Skin epidermis (tissue), 12 donors: Measurements from ENCODE around the gene CXCL9.
"Not testable (repeated sequence)": the region's sequence is repeated elsewhere in the genome, so short reads cannot be mapped to it uniquely, and the experiment has no call there.

Experiments used
- H3K27ac ChIP-seq, 21 experiments: fragments of 200-600 bp; sonication (generic) in 11 of 21; one replicate each; pipeline ENCODE4 v1.5.0; 2020; ENCODE audit warnings: mild to moderate bottlenecking in 3 of 21, inconsistent platforms in 2 of 21, moderate library complexity in 2 of 21
- H3K4me3 ChIP-seq, 7 experiments: fragments of 200-600 bp; sonication (generic) in 2 of 7; one replicate each; pipeline ENCODE4 v1.5.0; 2020; ENCODE audit warnings: inconsistent platforms in 2 of 7, mild to moderate bottlenecking in 2 of 7, moderate library complexity in 1 of 7

The CXCL9 gene

DNA sequence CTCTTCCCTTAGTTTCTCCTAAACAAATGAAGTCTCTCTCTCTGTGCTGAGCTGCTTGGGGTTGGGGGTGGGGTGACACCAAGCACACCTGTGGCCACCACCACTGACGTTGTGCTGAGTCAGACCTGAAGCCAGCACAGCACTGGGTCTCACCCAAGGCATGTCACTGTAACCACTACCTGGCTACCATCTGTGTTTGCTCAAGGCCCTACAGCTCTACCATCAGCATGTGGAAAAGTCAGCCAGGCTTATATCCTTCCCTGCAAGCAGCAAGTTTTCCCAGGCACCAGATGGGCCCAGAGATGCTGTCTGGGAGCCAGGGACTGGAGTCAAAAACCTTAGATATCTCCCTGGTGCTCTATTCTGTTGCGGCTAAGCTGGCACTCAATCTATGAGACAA, 9.1 kb upstream of the CXCL9 start:
- H3K4me3 ChIP-seq: no peak overlapping the region
- no peak overlapping the region for H3K27ac ChIP-seq

DNA sequence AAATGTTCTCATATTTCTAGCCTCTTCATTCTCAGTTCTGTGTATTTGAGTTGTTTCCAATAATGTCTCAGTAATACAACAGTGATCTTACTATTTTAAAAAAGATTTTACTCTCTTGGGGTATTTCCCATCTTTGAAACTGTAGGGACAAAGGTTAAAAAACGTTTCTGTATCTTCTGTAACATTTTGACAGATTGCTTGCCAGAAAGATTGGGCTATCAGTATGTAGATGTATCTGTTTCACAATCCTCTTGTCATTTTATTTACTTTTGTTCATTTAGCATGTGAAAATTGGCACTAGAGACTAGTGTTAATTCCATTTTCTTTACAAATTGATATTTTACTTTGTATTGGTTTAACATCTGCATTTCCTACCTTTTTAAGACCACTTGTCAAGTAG, 6.2 kb upstream of the CXCL9 start:
- no peak overlapping the region for H3K27ac ChIP-seq

DNA sequence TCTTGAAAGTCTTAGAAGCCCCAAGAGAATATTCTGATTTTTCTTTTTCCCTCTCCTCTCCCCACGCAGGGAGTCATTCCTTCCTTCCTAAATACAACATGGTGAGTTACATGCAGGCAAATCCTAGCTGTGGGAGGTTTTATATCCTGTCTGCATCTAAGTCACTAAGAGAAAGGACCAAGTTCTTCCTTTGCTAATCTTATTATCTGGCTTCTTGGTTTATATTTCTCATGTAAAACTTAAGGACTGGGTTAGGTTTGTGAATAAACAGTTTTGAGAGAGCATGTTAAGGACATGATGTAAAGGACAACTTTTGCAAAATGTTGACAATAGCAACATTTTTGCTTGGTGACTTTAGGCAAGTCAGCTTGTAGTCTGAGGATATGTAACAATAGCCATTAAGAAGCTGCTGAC, 5.1 kb upstream of the CXCL9 start:
- peak overlapping the region in 19 of 21 experiments; percentile 4 to 85 (median 70) for H3K27ac ChIP-seq
- H3K4me3 ChIP-seq: no peak overlapping the region

More for the DNA sequence above, 6.2 kb upstream of the CXCL9 start:
- no peak overlapping the region for H3K4me3 ChIP-seq

DNA sequence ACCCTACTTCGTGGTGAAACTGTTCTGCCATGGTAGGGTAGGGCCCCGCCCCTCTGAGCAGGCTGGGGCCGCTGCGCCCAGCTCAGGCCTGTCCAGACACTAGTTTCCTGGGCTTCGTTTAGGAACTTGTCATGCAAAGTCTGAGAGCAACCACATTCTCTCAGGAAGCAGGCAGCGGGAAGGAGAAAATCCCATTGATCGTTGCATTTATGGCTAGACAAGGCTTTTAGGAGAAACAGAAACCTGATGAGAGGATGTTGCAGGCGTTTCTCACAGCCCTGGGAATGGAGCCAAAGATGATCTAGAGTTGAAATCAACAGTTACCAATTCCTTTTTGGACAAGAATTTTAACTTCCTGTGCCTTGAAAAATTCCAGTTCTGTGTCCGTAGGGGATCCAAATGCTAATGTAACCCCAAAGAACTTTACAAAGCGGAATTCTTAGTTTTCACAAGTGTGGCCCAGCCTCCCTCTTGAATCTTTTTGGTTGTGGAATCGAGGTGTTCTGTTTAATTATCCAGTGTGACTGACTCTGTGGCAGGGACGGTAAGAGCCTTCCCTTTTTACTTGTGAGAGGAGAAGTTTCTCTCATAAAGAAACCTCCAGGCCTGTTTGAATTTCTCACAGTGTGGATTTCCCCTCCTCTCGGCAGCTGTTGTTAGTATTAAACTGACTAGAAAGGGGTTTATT, 4.5 kb upstream of the CXCL9 start:
- no peak overlapping the region for H3K4me3 ChIP-seq

GRCh38 chr4:76011018-76011670, 3.8 kb upstream of the CXCL9 start:
- no peak overlapping the region for H3K4me3 ChIP-seq
- peak overlapping the region in 18 of 21 experiments; percentile 4 to 85 (median 70) for H3K27ac ChIP-seq

More for the DNA sequence above, 4.5 kb upstream of the CXCL9 start:
- H3K27ac ChIP-seq: peak overlapping the region in 20 of 21 experiments; percentile 4 to 85 (median 68)

DNA sequence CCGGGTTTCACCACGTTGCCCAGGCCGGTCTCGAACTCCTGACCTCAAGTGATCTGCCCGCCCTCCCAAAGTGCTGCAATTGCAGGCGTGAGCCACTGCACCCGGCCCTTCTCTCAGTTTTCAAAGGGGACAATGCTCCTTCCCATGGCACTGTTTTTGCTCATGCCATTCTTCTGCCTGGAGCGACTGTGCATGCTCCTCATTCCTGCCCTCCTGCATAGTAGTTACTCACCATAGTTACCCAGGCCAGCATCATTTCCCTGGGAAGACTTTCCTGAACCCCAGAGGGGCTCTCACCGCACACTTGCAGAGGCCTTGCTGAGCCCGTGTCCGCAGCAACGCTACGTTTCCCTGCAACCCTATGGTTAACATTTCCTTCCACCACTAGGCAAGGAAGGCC, 3.3 kb upstream of the CXCL9 start:
- no peak overlapping the region for H3K27ac ChIP-seq
- no peak overlapping the region for H3K4me3 ChIP-seq

- no peak overlapping the region for H3K4me3 ChIP-seq
- no peak overlapping the region for H3K27ac ChIP-seq
These were observed 2.0 kb upstream of the CXCL9 start for GRCh38 chr4:76009311-76009710.

DNA sequence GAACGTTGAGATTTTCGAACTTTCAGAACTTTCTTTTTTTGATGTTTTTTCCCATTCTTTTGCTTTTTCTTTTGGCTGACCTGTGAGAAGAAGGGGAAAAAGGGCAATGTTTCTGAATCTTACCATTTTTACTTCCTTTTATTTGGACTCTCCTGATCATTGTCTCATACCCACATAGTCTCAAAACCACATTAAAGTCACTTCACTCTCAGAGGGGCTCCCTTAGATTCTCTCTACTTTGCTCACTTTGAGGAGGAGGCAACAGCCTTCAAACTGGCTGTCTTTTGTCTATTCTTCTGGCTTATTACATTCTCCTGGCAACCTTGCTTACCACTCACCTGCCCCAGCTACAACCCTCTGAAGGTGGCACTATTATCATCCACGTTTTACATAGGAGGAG, 3.7 kb downstream of the CXCL9 start:
- H3K27ac ChIP-seq: no peak overlapping the region
- no peak overlapping the region for H3K4me3 ChIP-seq

- H3K4me3 ChIP-seq: no peak overlapping the region
- H3K27ac ChIP-seq: no peak overlapping the region
These were observed 4.3 kb downstream of the CXCL9 start for GRCh38 chr4:76003035-76003434.

GRCh38 chr4:76002176-76002575, 5.1 kb downstream of the CXCL9 start:
- H3K27ac ChIP-seq: no peak overlapping the region

GRCh38 chr4:76001700-76002099, 5.6 kb downstream of the CXCL9 start:
- no peak overlapping the region for H3K27ac ChIP-seq
- H3K4me3 ChIP-seq: no peak overlapping the region

More at GRCh38 chr4:76002176-76002575, 5.1 kb downstream of the CXCL9 start:
- no peak overlapping the region for H3K4me3 ChIP-seq

GRCh38 chr4:76000279-76000678, 7.0 kb downstream of the CXCL9 start:
- H3K4me3 ChIP-seq: no peak overlapping the region
- H3K27ac ChIP-seq: no peak overlapping the region

DNA sequence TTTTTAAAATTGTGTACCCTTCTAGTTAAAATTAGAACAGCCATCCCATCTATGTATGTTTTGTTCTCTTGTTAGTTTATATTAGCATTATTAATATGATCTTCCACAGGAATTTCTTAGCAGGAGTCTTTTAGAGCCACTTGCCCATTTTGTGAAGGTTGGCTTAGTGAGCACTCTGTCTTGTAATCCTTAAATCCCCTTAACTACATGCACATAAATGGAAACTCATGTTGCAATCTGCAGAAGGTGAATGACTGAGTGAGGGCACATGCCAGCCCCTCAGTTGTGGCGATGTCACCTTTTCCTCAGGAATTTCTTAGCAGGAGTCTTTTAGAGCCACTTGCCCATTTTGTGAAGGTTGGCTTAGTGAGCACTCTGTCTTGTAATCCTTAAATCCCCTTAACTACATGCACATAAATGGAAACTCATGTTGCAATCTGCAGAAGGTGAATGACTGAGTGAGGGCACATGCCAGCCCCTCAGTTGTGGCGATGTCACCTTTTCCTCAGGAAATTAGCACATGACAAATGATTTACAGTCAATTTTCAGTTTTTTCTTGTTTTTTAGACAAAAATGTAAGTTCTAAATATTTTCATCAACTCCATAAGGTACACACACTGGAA, 8.7 kb downstream of the CXCL9 start:
- not testable (repeated sequence) for H3K4me3 ChIP-seq, H3K27ac ChIP-seq

- Histone ChIP-seq H3K4me3 (no peak overlapping the region), H3K27ac (no peak overlapping the region)
These were observed 9.4 kb downstream of the CXCL9 start for GRCh38 chr4:75997946-75998345.

- Histone ChIP-seq H3K27ac (no peak overlapping the region), H3K4me3 (no peak overlapping the region)
These were observed 10.2 kb downstream of the CXCL9 start for GRCh38 chr4:75997081-75997480.

GRCh38 chr4:75995727-75996126, 11.6 kb downstream of the CXCL9 start:
- Histone ChIP-seq H3K4me3 (no peak overlapping the region), H3K27ac (no peak overlapping the region)

- Histone ChIP-seq H3K27ac (no peak overlapping the region), H3K4me3 (no peak overlapping the region)
These were observed 14.8 kb downstream of the CXCL9 start for GRCh38 chr4:75992462-75992861.

DNA sequence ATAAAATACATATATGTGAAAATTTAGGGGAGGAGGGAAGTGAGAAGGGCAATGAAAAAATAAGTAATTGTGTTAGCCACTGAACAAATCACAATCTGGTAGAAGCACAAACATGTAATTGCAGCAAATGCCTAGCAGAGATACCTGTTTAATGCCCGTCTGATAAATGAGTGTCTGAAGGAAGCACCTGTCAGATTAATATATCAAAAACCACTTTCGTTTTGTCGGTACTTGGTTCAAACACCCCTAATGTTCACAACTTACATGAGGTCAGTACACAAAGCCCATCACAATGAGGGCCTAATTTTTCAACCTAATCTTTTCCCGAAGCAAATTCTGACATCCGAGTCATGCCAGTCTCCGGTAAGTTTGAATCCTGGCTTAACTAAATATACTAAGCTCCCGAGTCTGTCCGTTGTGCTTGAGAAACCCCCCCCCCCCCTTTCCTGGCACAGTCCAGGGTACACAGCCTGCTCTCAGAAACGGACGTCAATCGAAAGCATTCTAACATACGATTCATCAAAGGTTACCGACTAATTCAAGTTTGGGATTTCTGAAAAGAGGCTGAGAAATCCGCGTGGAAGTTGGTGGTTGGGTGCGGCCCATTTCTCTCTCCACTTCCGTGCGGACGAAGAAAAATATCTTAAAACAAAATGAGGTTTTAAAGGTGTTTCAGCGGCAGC, 17.3 kb downstream of the CXCL9 start:
- Histone ChIP-seq H3K4me3 (peak overlapping the region; percentile 66 to 91 (median 89)), H3K27ac (peak overlapping the region; percentile 8 to 91 (median 80))

DNA sequence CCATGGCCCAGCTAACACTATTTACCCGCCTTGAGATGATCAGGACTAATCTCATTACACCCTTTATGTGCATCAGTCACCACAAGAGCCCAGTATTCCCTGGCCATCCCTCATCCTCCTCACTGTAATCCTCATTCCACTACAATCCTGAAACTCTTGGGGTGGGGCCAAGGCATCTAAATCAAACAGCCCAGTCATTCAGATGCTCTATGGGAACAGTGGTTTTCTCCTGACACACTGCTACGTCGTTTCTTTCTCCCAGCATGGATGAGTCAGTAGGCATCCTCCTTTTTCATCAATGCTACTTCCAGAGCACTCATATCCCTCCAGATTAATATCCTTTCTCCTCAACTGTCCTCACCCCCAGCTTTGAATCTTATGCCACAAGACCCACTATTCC, 22.2 kb downstream of the CXCL9 start:
- H3K4me3 ChIP-seq: no peak overlapping the region
- H3K27ac ChIP-seq: no peak overlapping the region

GRCh38 chr4:75980576-75980975, 26.7 kb downstream of the CXCL9 start:
- Histone ChIP-seq H3K4me3 (no peak overlapping the region), H3K27ac (no peak overlapping the region)
